Amygdala (tissue), 56 donors: ENCODE data around the gene PHGDH.
"Not testable (repeated sequence)": the region's sequence is repeated elsewhere in the genome, so short reads cannot be mapped to it uniquely, and the experiment has no call there.

ENCODE experiments used
- DNase-seq, 56 donors: peaks; one replicate each; lab custom pipeline; 2025; lab: John Stamatoyannopoulos, UW

PHGDH gene

DNA sequence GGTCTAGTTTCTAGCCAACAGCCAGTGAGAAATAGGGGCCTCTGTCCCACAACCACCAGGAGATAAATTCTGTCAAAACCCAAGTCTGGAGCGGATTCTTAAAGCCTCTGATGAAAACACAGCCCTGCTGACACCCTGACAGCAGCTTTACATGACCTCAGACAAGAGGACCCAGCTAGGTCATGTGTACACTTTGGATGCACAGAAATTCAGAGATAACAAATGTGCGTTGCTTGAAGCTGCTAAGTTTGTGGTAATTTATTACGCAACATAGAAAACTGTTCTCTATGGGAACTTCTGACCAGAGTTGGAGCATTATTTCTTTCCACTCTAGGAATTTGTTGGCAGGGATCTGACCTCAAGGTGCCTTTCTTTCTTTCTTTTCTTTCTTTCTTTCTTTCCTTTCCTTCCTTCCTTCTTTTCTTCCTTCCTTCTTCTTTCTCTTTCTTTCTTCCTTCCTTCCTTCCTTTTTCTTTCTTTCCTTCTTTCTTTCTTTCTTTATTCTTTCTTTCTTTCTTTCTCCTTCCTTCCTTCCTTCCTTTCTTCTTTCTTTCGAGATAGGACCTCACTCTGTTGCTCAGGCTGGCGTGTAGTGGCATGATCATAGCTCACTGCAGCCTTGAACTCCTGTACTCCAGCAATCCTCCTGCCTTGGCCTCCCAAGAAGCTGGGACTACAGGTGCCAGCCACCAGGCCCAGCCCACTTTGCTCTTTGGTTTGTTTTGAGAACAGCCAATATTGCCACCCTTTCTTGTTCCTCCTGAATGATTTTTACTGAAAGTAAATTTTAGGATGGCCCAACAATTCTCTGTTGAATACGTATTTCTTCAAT, 71.8 kb downstream of the PHGDH start:
- no peak for DNase-seq

DNA sequence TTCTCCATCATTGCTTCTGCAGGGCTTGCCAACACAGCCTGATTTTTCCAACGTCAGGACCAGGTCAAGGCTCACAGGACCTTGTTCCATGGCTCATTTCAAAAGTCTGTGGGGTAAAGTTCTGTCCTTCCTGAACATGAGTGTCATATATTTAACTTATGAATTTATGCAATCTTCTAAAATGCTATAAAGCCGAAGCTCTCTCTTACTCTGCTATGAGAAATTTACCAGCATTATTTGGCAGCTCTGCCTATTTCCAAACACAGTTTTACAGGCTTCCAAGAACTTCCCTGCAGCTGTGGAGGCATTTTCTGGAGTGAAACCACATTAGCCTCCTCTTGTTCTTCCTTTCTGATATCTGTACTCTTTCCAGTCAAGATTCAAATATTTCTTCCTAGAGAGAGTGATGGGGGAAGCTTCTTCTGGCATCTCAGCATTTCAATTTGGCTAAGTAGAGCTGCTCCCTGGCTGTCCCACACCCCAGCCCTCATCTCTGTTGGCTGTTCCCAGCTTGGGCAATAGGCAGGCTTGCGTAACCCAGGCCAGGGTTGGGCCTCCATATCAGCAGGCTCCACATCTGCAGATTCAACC, 72.6 kb downstream of the PHGDH start:
- DNase-seq = no peak

DNA sequence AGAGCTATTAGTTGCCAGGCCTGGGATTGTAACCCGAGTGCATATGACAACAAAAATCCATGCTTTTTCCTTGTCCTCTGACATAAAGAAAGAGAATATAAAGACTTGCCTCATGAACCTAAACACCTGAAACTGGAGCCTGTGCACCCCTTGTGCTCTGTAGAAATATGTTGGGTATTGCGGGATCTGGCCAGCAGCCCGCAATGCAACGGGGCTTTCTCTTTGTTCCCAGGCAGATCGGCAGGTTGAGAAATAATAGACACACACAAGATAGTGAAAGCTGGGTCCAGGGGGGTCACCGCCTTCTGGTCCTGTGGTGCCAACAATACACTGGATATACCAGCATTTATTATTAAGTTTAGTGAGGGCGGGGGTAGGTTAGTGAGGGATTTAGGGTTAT, 74.3 kb downstream of the PHGDH start:
- DNase-seq = not testable (repeated sequence)

DNA sequence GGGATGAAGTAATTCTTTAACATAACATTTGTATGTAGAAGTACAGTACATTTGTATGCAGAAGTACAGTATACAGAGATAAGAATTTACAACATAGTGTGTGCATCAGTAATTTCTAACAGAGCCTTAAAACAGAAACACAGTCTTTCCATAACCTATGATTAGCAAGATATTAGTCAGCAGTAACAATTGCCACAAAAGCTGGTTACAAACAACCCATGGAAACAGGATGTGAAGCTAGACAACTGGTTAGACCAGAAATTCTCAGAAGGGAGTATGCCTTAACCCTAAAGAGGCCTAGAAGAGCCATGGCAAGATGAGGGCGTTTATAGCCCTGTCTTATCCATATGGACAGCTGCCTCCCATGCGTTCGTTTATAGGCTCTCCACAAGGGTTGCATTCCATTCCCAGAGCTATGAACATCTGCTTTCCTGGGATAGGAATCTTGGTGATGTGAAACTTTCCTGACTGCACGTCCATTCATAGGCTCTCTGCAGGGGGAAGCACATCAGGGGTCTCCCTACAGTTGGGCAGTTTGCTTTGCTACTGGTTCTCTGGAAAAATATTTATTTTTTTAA, 74.8 kb downstream of the PHGDH start:
- DNase-seq = not testable (repeated sequence)

DNA sequence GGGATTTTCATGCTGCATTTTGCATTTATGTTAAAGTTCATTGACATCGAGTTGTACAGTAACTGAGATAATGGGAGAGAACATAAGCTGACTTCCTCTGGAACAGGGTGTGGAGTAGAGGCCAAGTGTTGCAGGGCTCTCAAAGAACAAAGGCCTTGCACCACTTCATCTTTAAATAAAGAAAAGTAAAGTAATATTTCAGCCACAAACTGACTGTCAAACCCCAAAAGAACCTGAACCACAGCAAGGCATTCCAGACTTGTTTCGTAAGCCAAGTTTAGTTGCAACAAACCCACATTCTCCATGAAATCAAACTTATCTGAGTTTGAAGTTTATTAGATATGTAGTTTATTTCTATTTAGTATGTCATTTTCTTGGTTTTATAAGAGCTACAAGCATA, 76.0 kb downstream of the PHGDH start:
- DNase-seq = no peak

GRCh38 chr1:119790451-119791198, 78.9 kb downstream of the PHGDH start:
- no peak for DNase-seq

- no peak for DNase-seq
Measured at GRCh38 chr1:119791377-119791776, 79.6 kb downstream of the PHGDH start.
